ENCODE data around the gene BEAN1.

BEAN1 gene

DNA sequence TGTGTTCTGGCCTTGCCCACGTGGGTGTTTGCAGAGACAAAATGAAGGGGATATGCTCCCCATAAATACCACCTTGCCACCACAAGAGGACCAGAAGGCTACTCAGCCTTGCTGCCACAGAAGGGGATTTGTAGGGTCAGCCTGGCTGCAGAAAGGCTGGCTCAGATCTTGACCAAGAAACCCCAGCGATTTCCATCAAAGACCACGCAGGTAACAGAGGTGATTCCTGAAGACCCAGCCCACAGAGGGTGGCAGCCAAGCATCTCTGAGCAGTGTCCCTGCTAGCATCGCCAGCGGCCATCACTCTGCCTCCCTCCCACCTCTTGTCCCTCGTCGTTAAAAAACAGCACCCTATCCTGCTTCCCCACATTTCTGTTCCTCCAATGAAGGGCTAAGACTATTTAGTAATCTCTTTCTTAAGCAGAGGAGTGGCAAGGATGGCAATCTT lies 54.9 kb downstream of the BEAN1 start:
- no peak overlapping the region for H4K8ac ChIP-seq (ENCODE audit: low read depth, low read length)
- no peak overlapping the region for H3K4me2 ChIP-seq (ENCODE audit: low read length)
- H3K79me2 ChIP-seq (ENCODE audit: control insufficient read depth, insufficient read depth, low read length) = no peaks in the 10 kb centered on the region
- no peak overlapping the region for H2BK5ac ChIP-seq (ENCODE audit: low read length)
- H3K9ac ChIP-seq (ENCODE audit: low read length) = no peak overlapping the region
- no peak overlapping the region for H3K23ac ChIP-seq (ENCODE audit: low read length)
- H3K18ac ChIP-seq (ENCODE audit: low read length) = no peak overlapping the region
- H3K4me3 ChIP-seq (ENCODE audit: low read length) = no peak overlapping the region
- no peak for DNase-seq
- no peaks in the 10 kb centered on the region for H3K79me1 ChIP-seq (ENCODE audit: low read length)
- H2AK5ac ChIP-seq (ENCODE audit: low read length) = no peak overlapping the region
- no peak overlapping the region for H4K5ac ChIP-seq (ENCODE audit: low read length)
- no peaks in the 10 kb centered on the region for H3K4me1 ChIP-seq (ENCODE audit: control insufficient read depth, low read depth, low read length)
- no peaks in the 10 kb centered on the region for H3K27me3 ChIP-seq (ENCODE audit: insufficient read depth, low read length, poor library complexity)
- H3K36me3 ChIP-seq (ENCODE audit: control insufficient read depth, insufficient read depth, low read length) = no peaks in the 10 kb centered on the region
- H3K27ac ChIP-seq (ENCODE audit: low read depth, low read length) = no peak overlapping the region
- no peak overlapping the region for H2BK15ac ChIP-seq (replicated peaks; ENCODE audit: low read depth)
- no peak overlapping the region for H3K56ac ChIP-seq (ENCODE audit: low read length)
- no peak overlapping the region for H3K4ac ChIP-seq (ENCODE audit: low read depth, low read length)
- no peak overlapping the region for H2BK120ac ChIP-seq (ENCODE audit: low read depth, low read length)
- no CpG with 5 or more reads among the region's 7 CpGs for WGBS (ENCODE audit: extremely low coverage, insufficient coverage, low lambda C conversion rate)

DNA sequence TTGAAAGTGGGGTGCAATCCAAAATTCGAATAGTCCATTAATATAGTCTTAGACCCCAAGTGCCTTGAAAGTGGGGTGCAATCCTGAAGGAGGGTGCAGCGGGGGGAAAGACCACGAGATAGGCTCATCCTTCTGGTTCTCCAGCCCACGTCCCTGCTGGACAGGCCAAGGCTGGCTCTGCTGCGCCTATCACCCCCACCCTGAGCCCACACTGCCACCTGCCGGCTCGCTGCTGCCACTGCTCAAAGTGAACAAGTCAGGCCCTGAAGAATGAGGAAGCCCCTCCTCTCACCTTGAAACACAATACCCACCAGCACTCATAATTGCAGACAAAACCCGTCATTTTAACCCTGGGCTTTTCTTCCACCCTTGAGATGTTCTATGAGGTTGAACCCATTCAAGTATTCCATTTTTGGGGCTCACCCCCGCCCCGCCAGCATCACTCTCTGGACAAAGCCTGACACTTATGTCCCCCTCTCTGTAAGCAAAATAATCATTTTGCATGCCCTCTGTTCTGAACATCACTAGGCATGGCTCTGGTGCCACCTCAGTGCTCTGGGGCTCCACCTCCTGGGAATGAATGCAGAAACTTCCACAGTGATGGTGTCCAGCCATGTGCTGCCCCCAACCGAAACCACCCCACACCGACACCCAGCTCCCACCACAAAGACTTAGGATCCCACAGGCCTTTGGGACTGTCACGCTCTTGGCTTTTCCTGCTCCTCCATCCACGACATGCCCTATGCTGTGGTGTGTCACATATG lies 56.8 kb downstream of the BEAN1 start:
- peak; percentile 82 for DNase-seq
- H3K4me3 ChIP-seq (ENCODE audit: low read length) = no peak overlapping the region
- no peak overlapping the region for H3K4ac ChIP-seq (ENCODE audit: low read depth, low read length)
- no peak overlapping the region for H3K9ac ChIP-seq (ENCODE audit: low read length)
- no peak overlapping the region for H3K27ac ChIP-seq (ENCODE audit: low read depth, low read length)
- H4K5ac ChIP-seq (ENCODE audit: low read length) = no peak overlapping the region
- no peak overlapping the region for H2BK120ac ChIP-seq (ENCODE audit: low read depth, low read length)
- no peak overlapping the region for H3K23ac ChIP-seq (ENCODE audit: low read length)
- H3K4me1 ChIP-seq (ENCODE audit: control insufficient read depth, low read depth, low read length) = no peaks in the 10 kb centered on the region
- no peak overlapping the region for H3K18ac ChIP-seq (ENCODE audit: low read length)
- WGBS (ENCODE audit: extremely low coverage, insufficient coverage, low lambda C conversion rate) = no CpG with 5 or more reads among the region's 14 CpGs
- H3K56ac ChIP-seq (ENCODE audit: low read length) = no peak overlapping the region
- H3K27me3 ChIP-seq (ENCODE audit: insufficient read depth, low read length, poor library complexity) = no peaks in the 10 kb centered on the region
- H2AK5ac ChIP-seq (ENCODE audit: low read length) = peak overlapping the region; percentile 74
- H3K4me2 ChIP-seq (ENCODE audit: low read length) = no peak overlapping the region
- no peak overlapping the region for H4K8ac ChIP-seq (ENCODE audit: low read depth, low read length)
- no peak overlapping the region for H2BK15ac ChIP-seq (replicated peaks; ENCODE audit: low read depth)
- H2BK5ac ChIP-seq (ENCODE audit: low read length) = no peak overlapping the region
- no peaks in the 10 kb centered on the region for H3K79me2 ChIP-seq (ENCODE audit: control insufficient read depth, insufficient read depth, low read length)
- no peaks in the 10 kb centered on the region for H3K36me3 ChIP-seq (ENCODE audit: control insufficient read depth, insufficient read depth, low read length)
- no peaks in the 10 kb centered on the region for H3K79me1 ChIP-seq (ENCODE audit: low read length)

DNA sequence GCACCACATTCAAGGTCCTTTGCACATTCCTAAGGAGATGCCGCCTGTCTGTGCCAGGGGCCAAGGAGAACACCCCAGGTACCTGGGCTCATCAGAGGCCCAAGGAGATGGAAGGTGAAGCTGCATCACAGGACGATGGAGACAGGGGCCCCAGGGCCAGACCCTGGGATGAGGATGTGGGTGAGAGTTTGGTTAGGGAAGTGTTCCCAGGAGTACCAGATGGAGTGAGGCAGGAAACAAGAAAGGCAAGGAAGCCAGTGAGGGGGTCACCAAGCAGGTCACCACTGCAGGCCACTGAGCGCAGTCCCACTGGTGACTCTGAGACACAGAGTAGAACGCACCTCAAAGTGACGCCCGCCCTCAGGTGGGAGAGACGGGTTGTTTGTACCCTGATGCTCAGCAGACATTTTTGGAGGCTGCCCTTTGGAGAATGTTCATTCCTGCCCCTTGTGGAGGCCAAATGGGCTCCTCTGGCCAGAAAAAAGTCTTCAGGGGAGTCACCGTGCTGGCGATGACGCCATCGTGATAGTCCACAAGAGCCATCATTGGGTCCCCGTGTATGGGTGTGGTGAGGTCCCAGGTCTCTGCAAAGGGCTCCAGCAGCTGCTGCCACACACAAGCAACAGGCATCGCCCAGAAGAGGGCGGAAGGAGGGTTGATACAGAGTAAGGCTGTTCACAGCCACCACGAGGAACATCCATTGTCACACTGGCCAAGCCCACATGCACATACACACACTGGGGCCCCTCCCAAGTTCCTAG lies 57.5 kb downstream of the BEAN1 start:
- Histone ChIP-seq H3K36me3 (ENCODE audit: control insufficient read depth, insufficient read depth, low read length) (no peaks in the 10 kb centered on the region), H3K4ac (ENCODE audit: low read depth, low read length) (no peak overlapping the region), H3K4me3 (ENCODE audit: low read length) (no peak overlapping the region), H2BK15ac (replicated peaks; ENCODE audit: low read depth) (no peak overlapping the region), H3K79me2 (ENCODE audit: control insufficient read depth, insufficient read depth, low read length) (no peaks in the 10 kb centered on the region), H3K18ac (ENCODE audit: low read length) (no peak overlapping the region), H3K27me3 (ENCODE audit: insufficient read depth, low read length, poor library complexity) (no peaks in the 10 kb centered on the region), H2BK120ac (ENCODE audit: low read depth, low read length) (no peak overlapping the region), H3K4me2 (ENCODE audit: low read length) (no peak overlapping the region), H3K27ac (ENCODE audit: low read depth, low read length) (no peak overlapping the region), H2BK5ac (ENCODE audit: low read length) (no peak overlapping the region), H3K56ac (ENCODE audit: low read length) (no peak overlapping the region), H3K4me1 (ENCODE audit: control insufficient read depth, low read depth, low read length) (no peaks in the 10 kb centered on the region), H3K9ac (ENCODE audit: low read length) (no peak overlapping the region), H2AK5ac (ENCODE audit: low read length) (peak overlapping the region; percentile 74), H4K8ac (ENCODE audit: low read depth, low read length) (no peak overlapping the region), H3K23ac (ENCODE audit: low read length) (no peak overlapping the region), H4K5ac (ENCODE audit: low read length) (no peak overlapping the region), H3K79me1 (ENCODE audit: low read length) (no peaks in the 10 kb centered on the region)
- DNase-seq = no peak
- no CpG with 5 or more reads among the region's 15 CpGs for WGBS (ENCODE audit: extremely low coverage, insufficient coverage, low lambda C conversion rate)

DNA sequence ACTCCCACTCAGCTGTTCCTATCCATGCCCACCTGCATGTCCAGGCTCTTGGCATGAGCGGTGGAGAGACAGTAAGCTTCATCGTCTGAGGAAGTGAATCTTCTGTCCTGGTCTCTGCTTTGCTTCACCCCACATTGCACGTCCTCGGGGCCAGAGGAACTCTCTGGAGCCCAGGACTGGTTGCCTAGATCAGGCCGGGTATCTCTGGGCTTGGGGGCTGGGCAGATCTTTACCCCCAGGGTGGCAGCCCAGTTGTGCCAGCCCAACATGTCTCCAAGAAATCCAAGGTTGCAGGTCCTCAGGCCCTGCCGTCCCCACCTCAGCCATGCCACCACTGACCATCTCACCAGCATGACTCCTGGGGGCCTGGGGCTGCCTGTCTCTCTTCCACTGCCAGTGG lies 58.3 kb downstream of the BEAN1 start:
- Histone ChIP-seq H4K8ac (ENCODE audit: low read depth, low read length) (no peak overlapping the region), H3K79me2 (ENCODE audit: control insufficient read depth, insufficient read depth, low read length) (no peaks in the 10 kb centered on the region), H3K9ac (ENCODE audit: low read length) (no peak overlapping the region), H3K27ac (ENCODE audit: low read depth, low read length) (no peak overlapping the region), H3K36me3 (ENCODE audit: control insufficient read depth, insufficient read depth, low read length) (no peaks in the 10 kb centered on the region), H3K4me2 (ENCODE audit: low read length) (no peak overlapping the region), H3K79me1 (ENCODE audit: low read length) (no peaks in the 10 kb centered on the region), H3K4ac (ENCODE audit: low read depth, low read length) (no peak overlapping the region), H3K23ac (ENCODE audit: low read length) (no peak overlapping the region), H2BK120ac (ENCODE audit: low read depth, low read length) (no peak overlapping the region), H3K27me3 (ENCODE audit: insufficient read depth, low read length, poor library complexity) (no peaks in the 10 kb centered on the region), H3K18ac (ENCODE audit: low read length) (no peak overlapping the region), H4K5ac (ENCODE audit: low read length) (no peak overlapping the region), H3K56ac (ENCODE audit: low read length) (no peak overlapping the region), H2AK5ac (ENCODE audit: low read length) (no peak overlapping the region), H3K4me3 (ENCODE audit: low read length) (no peak overlapping the region), H3K4me1 (ENCODE audit: control insufficient read depth, low read depth, low read length) (no peaks in the 10 kb centered on the region), H2BK15ac (replicated peaks; ENCODE audit: low read depth) (no peak overlapping the region), H2BK5ac (ENCODE audit: low read length) (no peak overlapping the region)
- WGBS (ENCODE audit: extremely low coverage, insufficient coverage, low lambda C conversion rate) = no CpG with 5 or more reads among the region's 6 CpGs
- DNase-seq = no peak

DNA sequence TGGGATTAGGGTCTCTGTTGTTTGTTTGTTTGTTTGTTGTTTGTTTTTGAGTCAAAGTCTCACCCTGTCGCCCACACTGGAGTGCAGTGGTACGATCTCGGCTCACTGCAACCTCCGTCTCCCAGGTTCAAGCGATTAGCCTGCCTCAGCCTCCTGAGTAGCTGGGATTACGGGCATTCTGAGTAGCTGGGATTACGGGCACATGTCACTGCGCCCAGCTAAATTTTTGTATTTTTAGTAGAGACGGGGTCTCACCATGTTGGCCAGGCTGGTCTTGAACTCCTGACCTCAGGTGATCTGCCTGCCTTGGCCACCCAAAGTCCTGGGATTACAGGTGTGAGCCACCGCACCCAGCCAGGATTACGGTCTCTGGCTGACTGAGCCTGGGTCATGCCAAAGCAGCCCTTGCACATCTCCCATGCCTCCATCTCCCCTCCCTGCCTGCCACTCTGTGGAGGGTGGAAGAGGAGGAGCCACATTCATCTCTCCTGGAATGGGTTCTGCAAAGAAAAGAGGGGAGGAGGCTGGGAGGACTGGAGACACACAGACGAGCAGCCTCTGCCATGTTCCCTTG lies 59.2 kb downstream of the BEAN1 start:
- Histone ChIP-seq H2AK5ac (ENCODE audit: low read length) (no peak overlapping the region), H3K4me3 (ENCODE audit: low read length) (no peak overlapping the region), H3K27ac (ENCODE audit: low read depth, low read length) (no peak overlapping the region), H3K9ac (ENCODE audit: low read length) (no peak overlapping the region), H4K8ac (ENCODE audit: low read depth, low read length) (no peak overlapping the region), H3K23ac (ENCODE audit: low read length) (no peak overlapping the region), H3K4me2 (ENCODE audit: low read length) (no peak overlapping the region), H3K56ac (ENCODE audit: low read length) (no peak overlapping the region), H2BK5ac (ENCODE audit: low read length) (no peak overlapping the region), H2BK15ac (replicated peaks; ENCODE audit: low read depth) (no peak overlapping the region), H3K18ac (ENCODE audit: low read length) (no peak overlapping the region), H2BK120ac (ENCODE audit: low read depth, low read length) (no peak overlapping the region), H3K79me1 (ENCODE audit: low read length) (no peaks in the 10 kb centered on the region), H3K27me3 (ENCODE audit: insufficient read depth, low read length, poor library complexity) (no peaks in the 10 kb centered on the region), H4K5ac (ENCODE audit: low read length) (no peak overlapping the region), H3K4ac (ENCODE audit: low read depth, low read length) (no peak overlapping the region), H3K36me3 (ENCODE audit: control insufficient read depth, insufficient read depth, low read length) (no peaks in the 10 kb centered on the region), H3K79me2 (ENCODE audit: control insufficient read depth, insufficient read depth, low read length) (no peaks in the 10 kb centered on the region), H3K4me1 (ENCODE audit: control insufficient read depth, low read depth, low read length) (no peaks in the 10 kb centered on the region)
- no peak for DNase-seq
- no CpG with 5 or more reads among the region's 12 CpGs for WGBS (ENCODE audit: extremely low coverage, insufficient coverage, low lambda C conversion rate)

Data from mesendoderm (in vitro differentiated cells).